ENCODE data around the gene CMKLR1. TPM values are rescaled to one million over a fixed set of nuclear protein-coding genes. Genes with fewer than 3 reads are reported as not detected.

Gene CMKLR1
- total RNA-seq, 1 experiment from 2014 or later = 0.66 TPM

GRCh38 chr12:108374596-108375320 is 35.6 kb upstream of the CMKLR1 start:
- H2BK15ac ChIP-seq (ENCODE audit: low read depth, low read length) = no peak overlapping the region
- WGBS (ENCODE audit: extremely low coverage, insufficient read length, low lambda C conversion rate) = no CpG with 5 or more reads among the region's 2 CpGs
- no peak overlapping the region for H3K14ac ChIP-seq (ENCODE audit: insufficient read depth, low read length)
- H3K4me2 ChIP-seq (ENCODE audit: insufficient read depth, insufficient read length, low read length) = no peak overlapping the region
- peaks cover 20 to 46% (median 21%) of the 10 kb centered on the region in 3 experiments for H3K36me3 Mint-ChIP-seq (ENCODE audit: insufficient read depth in 1 of 3, low read depth in 3 of 3)
- TF ChIP-seq CTCF (conservative IDR thresholded peaks at IDR 0.05) = no peak
- H4K91ac ChIP-seq (ENCODE audit: insufficient read length, low read depth, low read length) = no peak overlapping the region
- no peaks in the 10 kb centered on the region; the same call in 1 of the 2 replicates for H3K79me2 ChIP-seq (ENCODE audit: insufficient read depth, low read length)
- H2AK5ac ChIP-seq (ENCODE audit: insufficient read length, low read length) = no peak overlapping the region
- no peak overlapping the region for H3K18ac ChIP-seq (ENCODE audit: insufficient read length, low read depth, low read length)
- H3K4me1 Mint-ChIP-seq = no peaks in the 10 kb centered on the region
- no peak overlapping the region for H2BK20ac ChIP-seq (ENCODE audit: low read depth, low read length, poor library complexity, severe bottlenecking)
- H3K56ac ChIP-seq (ENCODE audit: insufficient read length, low read depth, low read length) = no peak overlapping the region
- no peak overlapping the region for H3K4ac ChIP-seq (ENCODE audit: low read depth, low read length)
- H4K8ac ChIP-seq (replicated peaks; ENCODE audit: insufficient read length, low read depth, low read length) = no peak overlapping the region
- no peaks in the 10 kb centered on the region for H3K23me2 ChIP-seq (ENCODE audit: insufficient read length, low read depth, low read length, poor library complexity, severe bottlenecking)
- H4K5ac ChIP-seq (ENCODE audit: insufficient read length, low read depth, low read length) = no peak overlapping the region
- peaks cover 30 to 51% of the 10 kb centered on the region in 2 experiments for H3K9me3 Mint-ChIP-seq
- no peak overlapping the region for H2AFZ ChIP-seq (ENCODE audit: low read length)
- no peaks in the 10 kb centered on the region for H3K27me3 ChIP-seq (ENCODE audit: insufficient read depth, low read length)
- no peak overlapping the region for H3K27ac Mint-ChIP-seq
- no peaks in the 10 kb centered on the region for H3K27me3 Mint-ChIP-seq (ENCODE audit: low read depth)
- H2BK12ac ChIP-seq (ENCODE audit: insufficient read length, low read depth, low read length) = no peak overlapping the region
- no peak overlapping the region for H3K9ac ChIP-seq (ENCODE audit: extremely low read depth, insufficient read length, low read length)
- H3T11ph ChIP-seq (ENCODE audit: low read length) = no peak overlapping the region
- no peaks in the 10 kb centered on the region for H3K4me1 ChIP-seq (ENCODE audit: insufficient read depth, low read length)
- H4K20me1 ChIP-seq (ENCODE audit: control insufficient read depth, insufficient read depth, insufficient read length) = no peaks in the 10 kb centered on the region
- H3K23ac ChIP-seq (ENCODE audit: insufficient read length, low read depth, low read length) = no peak overlapping the region
- H2BK5ac ChIP-seq (ENCODE audit: insufficient read length, low read length) = no peak overlapping the region
- no peak overlapping the region for H2BK120ac ChIP-seq (ENCODE audit: low read depth, low read length, poor library complexity, severe bottlenecking)
- no peak overlapping the region for H3K27ac ChIP-seq (ENCODE audit: insufficient read length, low read depth, low read length)
- H3K4me3 Mint-ChIP-seq = no peak overlapping the region
- no peaks in the 10 kb centered on the region for H3K79me1 ChIP-seq (ENCODE audit: insufficient read depth, low read depth, low read length, poor library complexity, severe bottlenecking)
- H3K9me3 ChIP-seq (ENCODE audit: control insufficient read depth, low read depth, low read length) = peaks cover 15% of the 10 kb centered on the region
- DNase-seq = no peak

All from H9 (cell line).